Loucy (cell line): Measurements from ENCODE around the gene MMP3.

ENCODE experiments used
- H2AFZ ChIP-seq: fragments of 200-600 bp; sonication (generic); 2 replicates; pipeline ENCODE4 v1.6.0; 2016; ENCODE audit warnings: antibody characterized with exemption, mild to moderate bottlenecking, low read length, moderate library complexity
- H3F3A ChIP-seq: fragments of 200-600 bp; 2 replicates; pipeline ENCODE4 v1.6.0; 2016; ENCODE audit warnings: antibody characterized with exemption, low read depth, mild to moderate bottlenecking
- H3K27me3 ChIP-seq: fragments of 200-600 bp; sonication (generic); 2 replicates; pipeline ENCODE4 v1.6.1; 2014; ENCODE audit warnings: low read length, mild to moderate bottlenecking; ENCODE audit not compliant: insufficient read depth, poor library complexity, severe bottlenecking
- H3K36me3 ChIP-seq: fragments of 200-600 bp; sonication (generic); 2 replicates; pipeline ENCODE4 v1.6.1; 2016; ENCODE audit warnings: low read length; ENCODE audit not compliant: insufficient read depth
- H3K4me1 ChIP-seq: fragments of 200-600 bp; sonication (generic); 2 replicates; pipeline ENCODE4 v1.5.1; 2014; ENCODE audit warnings: low read length, mild to moderate bottlenecking; ENCODE audit not compliant: insufficient read depth, poor library complexity, severe bottlenecking
- H3K4me2 ChIP-seq: fragments of 200-600 bp; sonication (generic); 2 replicates; pipeline ENCODE4 v1.6.0; 2014; ENCODE audit warnings: antibody characterized with exemption, low read length, low read depth, mild to moderate bottlenecking; ENCODE audit not compliant: poor library complexity, severe bottlenecking
- H3K4me3 ChIP-seq: fragments of 200-600 bp; sonication (generic); 2 replicates; pipeline ENCODE4 v1.5.1; 2014; ENCODE audit warnings: low read length, mild to moderate bottlenecking, mixed read lengths; ENCODE audit not compliant: poor library complexity, severe bottlenecking
- H3K79me2 ChIP-seq: fragments of 200-600 bp; sonication (generic); 2 replicates; pipeline ENCODE4 v1.6.1; 2014; ENCODE audit warnings: low read length; ENCODE audit not compliant: insufficient read depth
- H3K9ac ChIP-seq: fragments of 200-600 bp; sonication (generic); 2 replicates; pipeline ENCODE4 v1.6.0; 2014; ENCODE audit warnings: mild to moderate bottlenecking, low read depth, low read length, moderate library complexity; ENCODE audit not compliant: poor library complexity, severe bottlenecking
- H3K9me2 ChIP-seq: fragments of 200-600 bp; sonication (generic); replicated peaks from 2 replicates; pipeline ENCODE4 v1.6.1; 2016; ENCODE audit warnings: low read depth, low read length, mixed read lengths
- H3K9me3 ChIP-seq: fragments of 200-600 bp; sonication (generic); 2 replicates; pipeline ENCODE4 v1.6.1; 2014; ENCODE audit warnings: mild to moderate bottlenecking, antibody characterized with exemption, low read length, low read depth; ENCODE audit not compliant: insufficient read depth
- H4K20me1 ChIP-seq: fragments of 200-600 bp; sonication (generic); 2 replicates; pipeline ENCODE4 v1.6.0; 2014; ENCODE audit warnings: antibody characterized with exemption, low read length, mild to moderate bottlenecking; ENCODE audit not compliant: insufficient read depth, poor library complexity, severe bottlenecking
- CTCF ChIP-seq: fragments of 200-600 bp; sonication (generic); conservative IDR thresholded peaks from 2 replicates; pipeline ENCODE4 v1.5.1; 2014; ENCODE audit warnings: mild to moderate bottlenecking, antibody characterized with exemption, low read length
- EZH2phosphoT487 ChIP-seq: fragments of 200-600 bp; IDR thresholded peaks from 2 replicates; pipeline ENCODE4 v1.6.1; 2018; ENCODE audit warnings: antibody characterized with exemption, mild to moderate bottlenecking, moderate library complexity, borderline replicate concordance

MMP3 gene

GRCh38 chr11:102810950-102811660 lies 32.3 kb downstream of the MMP3 start:
- no peak overlapping the region for H3K4me3 ChIP-seq
- H3K9ac ChIP-seq, result no peak overlapping the region
- no peaks in the 10 kb centered on the region for H3K79me2 ChIP-seq
- H3F3A ChIP-seq, result no peaks in the 10 kb centered on the region
- H3K36me3 ChIP-seq, result no peaks in the 10 kb centered on the region
- no peaks in the 10 kb centered on the region for H4K20me1 ChIP-seq
- no peak overlapping the region for H3K4me2 ChIP-seq
- peak; percentile 45 for TF ChIP-seq CTCF
- no peak for TF ChIP-seq EZH2phosphoT487
- H3K4me1 ChIP-seq, result no peaks in the 10 kb centered on the region
- H3K9me2 ChIP-seq, result no peaks in the 10 kb centered on the region
- no peak overlapping the region for H2AFZ ChIP-seq
- no peaks in the 10 kb centered on the region for H3K9me3 ChIP-seq
- no peaks in the 10 kb centered on the region for H3K27me3 ChIP-seq

GRCh38 chr11:102809971-102810370 lies 33.4 kb downstream of the MMP3 start:
- Histone ChIP-seq H3F3A (no peaks in the 10 kb centered on the region), H3K4me3 (no peak overlapping the region), H3K9me2 (no peaks in the 10 kb centered on the region), H2AFZ (no peak overlapping the region), H3K9ac (no peak overlapping the region), H3K4me2 (no peak overlapping the region), H3K79me2 (no peaks in the 10 kb centered on the region), H3K4me1 (no peaks in the 10 kb centered on the region), H3K27me3 (no peaks in the 10 kb centered on the region), H4K20me1 (no peaks in the 10 kb centered on the region), H3K36me3 (no peaks in the 10 kb centered on the region), H3K9me3 (no peaks in the 10 kb centered on the region)
- no peak for TF ChIP-seq CTCF
- TF ChIP-seq EZH2phosphoT487, result no peak

GRCh38 chr11:102807921-102808320 lies 35.5 kb downstream of the MMP3 start:
- no peaks in the 10 kb centered on the region for H3K36me3 ChIP-seq
- H3F3A ChIP-seq, result no peaks in the 10 kb centered on the region
- H3K4me1 ChIP-seq, result no peaks in the 10 kb centered on the region
- TF ChIP-seq CTCF, result peak; percentile 40; the same call in 1 of the 2 replicates
- TF ChIP-seq EZH2phosphoT487, result no peak
- no peak overlapping the region for H2AFZ ChIP-seq
- H3K27me3 ChIP-seq, result no peaks in the 10 kb centered on the region
- no peaks in the 10 kb centered on the region for H3K9me3 ChIP-seq
- H3K4me3 ChIP-seq, result no peak overlapping the region
- H3K79me2 ChIP-seq, result no peaks in the 10 kb centered on the region
- no peaks in the 10 kb centered on the region for H3K9me2 ChIP-seq
- no peak overlapping the region for H3K9ac ChIP-seq
- H4K20me1 ChIP-seq, result no peaks in the 10 kb centered on the region
- no peak overlapping the region for H3K4me2 ChIP-seq
